HG02870 (cell line): ENCODE measurements around the gene ERCC6L.
"Not testable (repeated sequence)": the region's sequence is repeated elsewhere in the genome, so short reads cannot be mapped to it uniquely, and the experiment has no call there.

Source experiments
- ATAC-seq: cut with Tn5 transposase; IDR thresholded peaks from one replicate; pipeline ENCODE4 v1.9.1; 2021; ENCODE audit warnings: mild to moderate bottlenecking, moderate library complexity; ENCODE audit not compliant: unreplicated experiment

ERCC6L gene

GRCh38 chrX:72247206-72247942 is 8.5 kb upstream of the ERCC6L start:
- no peak for ATAC-seq

GRCh38 chrX:72245461-72246089 is 6.7 kb upstream of the ERCC6L start:
- peak; percentile 57 for ATAC-seq

GRCh38 chrX:72243472-72243871 is 4.6 kb upstream of the ERCC6L start:
- no peak for ATAC-seq

DNA sequence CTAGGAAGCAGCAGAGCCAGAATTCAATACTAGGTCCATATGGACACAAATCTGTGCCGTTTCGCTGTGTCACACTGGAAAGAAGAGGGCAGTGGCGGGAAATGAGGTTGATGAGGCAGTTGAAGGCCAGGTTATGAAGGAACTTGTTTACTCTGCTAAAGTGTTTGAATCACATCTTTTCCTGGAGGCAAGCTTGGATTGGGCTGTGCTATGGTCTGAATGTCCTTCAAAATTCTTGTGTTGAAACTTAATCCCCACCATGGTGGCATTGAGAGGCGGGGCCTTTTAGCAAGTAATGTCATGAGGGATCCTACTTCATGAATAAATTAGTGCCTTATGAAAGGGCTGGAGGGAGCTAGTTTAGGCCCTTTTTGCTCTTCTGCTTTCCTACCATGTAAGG is 2.1 kb upstream of the ERCC6L start:
- no peak for ATAC-seq

- ATAC-seq: no peak
These were observed 644 bp downstream of the ERCC6L start for GRCh38 chrX:72238183-72238582.

DNA sequence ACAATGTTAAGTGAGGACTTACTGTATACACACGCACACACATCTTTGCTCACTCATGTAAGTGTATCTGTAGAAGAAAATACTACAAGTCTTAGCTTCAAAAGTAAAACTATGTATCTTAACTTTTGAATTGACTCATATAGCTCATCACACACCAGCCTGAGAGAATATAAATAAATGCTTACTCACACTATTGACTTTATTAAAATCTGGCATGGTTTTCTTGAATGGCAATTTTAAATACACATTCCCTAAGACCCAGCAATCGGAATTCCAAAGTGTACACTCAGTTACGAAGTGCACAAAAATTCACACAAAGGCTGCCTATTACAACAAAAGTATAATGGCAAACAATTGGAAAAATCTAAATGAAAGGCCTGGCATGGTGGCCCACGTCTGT is 2.0 kb downstream of the ERCC6L start:
- ATAC-seq: no peak

DNA sequence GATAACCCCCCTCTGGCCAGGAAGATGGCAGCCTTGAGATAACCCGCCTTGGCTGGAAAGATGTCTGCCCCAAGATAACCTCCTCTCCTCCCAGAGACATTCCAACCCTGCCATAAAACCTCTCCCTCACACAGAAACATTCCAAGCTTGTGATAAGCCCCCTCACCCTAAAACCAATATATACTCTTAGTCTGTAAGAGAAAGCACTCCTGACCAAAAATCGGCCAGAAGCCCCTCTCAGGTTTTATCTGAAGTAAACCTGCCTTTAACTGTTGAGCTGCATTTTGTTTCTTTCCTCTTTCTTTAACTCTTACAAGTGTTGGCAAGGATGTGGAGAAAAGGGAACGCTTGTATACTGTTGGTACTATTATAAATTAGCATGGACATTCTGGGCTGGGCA is 8.5 kb downstream of the ERCC6L start:
- ATAC-seq: no peak

GRCh38 chrX:72220375-72220774 is 18.5 kb downstream of the ERCC6L start:
- ATAC-seq: not testable (repeated sequence)

DNA sequence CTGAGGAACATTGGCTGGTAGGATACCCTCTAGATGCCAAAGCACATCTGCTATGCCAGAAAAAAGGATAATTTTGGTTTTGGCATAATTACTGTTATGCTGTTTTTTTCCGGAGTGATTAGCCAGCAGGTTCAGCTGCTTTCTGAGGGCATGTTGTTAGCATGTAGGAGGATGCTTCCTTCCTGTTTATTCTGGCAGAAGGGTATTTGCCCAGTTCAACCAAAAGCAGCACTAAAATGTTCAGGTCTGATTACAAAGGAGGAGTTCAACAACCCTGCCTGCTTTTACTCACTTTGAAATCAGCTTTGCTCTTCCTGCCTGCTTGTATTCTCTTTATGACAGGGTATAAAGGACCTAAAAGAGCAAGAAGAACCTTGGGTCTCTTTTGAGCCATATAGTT is 21.9 kb downstream of the ERCC6L start:
- no peak for ATAC-seq

DNA sequence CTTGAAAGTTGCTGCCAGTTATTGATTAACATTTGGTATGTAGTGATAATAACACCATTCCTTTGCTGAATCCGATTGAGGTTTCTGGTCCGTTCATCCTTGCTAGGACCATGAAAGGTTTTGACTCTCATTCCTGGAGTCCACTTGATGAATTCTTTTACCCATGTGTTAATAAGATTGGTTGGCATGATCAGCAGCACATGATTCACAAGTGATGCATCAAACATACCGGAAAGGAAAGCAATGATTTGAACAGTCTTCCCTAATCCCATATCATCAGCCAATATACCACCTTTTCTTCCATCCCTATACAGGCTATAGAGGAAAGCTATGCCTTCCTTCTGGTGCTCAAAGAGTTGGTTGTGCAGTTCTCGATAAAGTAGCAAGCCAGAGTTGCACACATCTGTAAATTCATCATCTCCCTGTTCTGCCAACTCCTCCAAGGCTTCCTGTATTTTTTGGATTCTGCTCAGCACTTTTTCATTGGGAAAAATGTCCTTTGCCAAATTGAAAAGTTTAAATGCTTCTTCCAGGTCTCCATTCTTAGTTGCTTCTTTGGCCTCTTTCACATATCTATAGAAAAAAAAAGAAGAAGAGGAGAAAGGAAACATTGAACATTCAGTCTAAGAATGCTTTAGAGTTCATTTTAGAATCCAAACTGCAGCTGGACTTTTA is 30.6 kb downstream of the ERCC6L start:
- no peak for ATAC-seq

- ATAC-seq: no peak
These were observed 31.5 kb downstream of the ERCC6L start for GRCh38 chrX:72207366-72207765.

- no peak for ATAC-seq
These were observed 33.1 kb downstream of the ERCC6L start for GRCh38 chrX:72205706-72206105.

DNA sequence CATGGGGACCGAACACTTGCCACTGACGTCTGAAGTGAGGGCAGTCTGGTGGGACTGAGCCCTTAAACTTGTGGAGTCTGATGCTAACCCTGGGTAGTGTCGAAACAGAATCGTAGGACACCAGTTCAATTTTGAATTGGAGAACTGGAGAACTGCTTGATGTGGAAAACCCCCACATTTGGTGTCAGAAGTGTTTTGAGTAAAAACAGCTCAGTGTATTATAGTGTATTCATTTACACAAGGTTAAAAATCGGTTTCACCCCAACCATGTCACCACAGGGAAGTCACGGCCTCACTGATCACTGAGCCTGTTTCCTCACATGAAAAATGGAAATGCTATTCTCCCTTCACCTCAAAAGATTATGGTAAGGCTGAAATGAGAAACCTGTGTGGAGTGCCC is 35.4 kb downstream of the ERCC6L start:
- ATAC-seq: peak; percentile 65

DNA sequence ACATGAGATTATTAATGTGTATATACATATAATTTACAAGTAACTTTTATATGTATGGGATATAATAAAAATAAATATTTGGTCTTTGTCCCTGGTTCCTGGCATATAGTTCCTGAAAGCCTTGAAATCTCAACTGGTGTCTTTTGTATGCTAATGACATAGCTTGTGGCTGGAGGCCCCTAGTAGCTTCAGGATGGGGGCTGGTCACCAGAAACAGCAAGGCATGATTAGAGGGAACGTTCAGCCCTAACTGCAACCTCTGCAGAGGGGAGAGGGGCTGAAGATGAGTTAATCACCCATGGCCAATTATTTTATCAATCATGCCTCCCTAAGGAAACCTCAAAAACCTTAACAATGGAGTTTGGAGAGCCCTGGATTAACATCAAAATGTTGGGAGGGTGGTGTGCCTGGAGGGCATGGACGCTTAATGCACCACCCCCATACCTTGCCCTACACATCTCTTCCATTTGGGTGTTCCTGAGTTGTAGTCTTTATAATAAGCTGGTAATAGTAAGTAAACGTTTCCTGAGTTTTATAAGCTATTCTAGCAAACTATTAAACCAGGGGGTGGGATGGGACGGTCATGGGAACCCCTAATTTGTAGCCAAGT is 35.9 kb downstream of the ERCC6L start:
- no peak for ATAC-seq

- no peak for ATAC-seq
These were observed 36.8 kb downstream of the ERCC6L start for GRCh38 chrX:72201836-72202536.

GRCh38 chrX:72182924-72183323 is 55.9 kb downstream of the ERCC6L start:
- no peak for ATAC-seq

- ATAC-seq: peak; percentile 94
These were observed 57.4 kb downstream of the ERCC6L start, which contains the start of gene PIN4 for GRCh38 chrX:72181178-72182125. PIN4 (plus strand) TSS chrX:72181757; CDS start chrX:72181786, 29 bp downstream.

DNA sequence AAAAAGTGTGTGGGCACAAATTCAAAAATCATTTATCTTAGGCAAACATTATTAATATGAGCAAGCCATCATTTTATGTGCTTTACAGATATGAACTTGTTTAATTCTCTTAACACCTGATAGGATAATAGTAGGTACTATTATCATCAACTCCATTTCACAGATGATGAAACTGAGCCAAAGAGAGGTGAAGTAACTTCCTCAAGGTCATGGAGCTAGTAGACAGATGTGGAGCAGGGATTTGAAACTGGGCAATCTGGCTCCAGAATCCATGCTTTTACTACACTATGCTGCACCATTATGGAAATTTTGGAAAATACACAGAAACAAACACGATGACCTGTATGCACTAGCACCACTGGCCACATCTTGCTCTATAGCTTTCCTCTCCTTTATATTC is 58.3 kb downstream of the ERCC6L start:
- ATAC-seq: no peak

DNA sequence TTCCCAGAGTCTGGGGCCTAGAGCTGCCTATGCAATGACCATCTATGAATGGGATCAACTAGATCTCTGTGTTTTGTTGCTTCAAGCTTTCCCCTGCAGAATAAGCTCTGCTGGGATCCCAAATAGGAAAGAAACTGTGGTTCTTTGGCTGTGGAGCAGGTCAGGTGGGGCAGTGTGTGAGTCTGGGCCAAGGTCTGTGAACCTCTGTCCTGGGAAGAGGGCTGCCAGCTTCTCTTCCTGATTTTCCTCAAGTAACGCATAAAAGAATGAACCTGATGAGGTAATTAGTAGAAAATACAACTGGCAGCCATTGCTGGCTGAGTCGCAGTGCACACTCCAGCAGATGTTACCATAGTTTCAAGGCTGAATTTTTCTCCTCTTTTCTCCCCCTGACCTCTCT is 61.8 kb downstream of the ERCC6L start:
- ATAC-seq: no peak

- not testable (repeated sequence) for ATAC-seq
These were observed 62.5 kb downstream of the ERCC6L start for GRCh38 chrX:72176289-72176688.
